HPDE6-E6E7 (cell line): ENCODE data around the gene KCNK17.
"Not testable (repeated sequence)": the region's sequence is repeated elsewhere in the genome, so short reads cannot be mapped to it uniquely, and the experiment has no call there.

Experiments
- DNase-seq: peaks from one replicate; pipeline ENCODE4 v3.0.0; 2011; ENCODE audit warnings: missing footprints; ENCODE audit errors: extremely low spot score

KCNK17 gene

DNA sequence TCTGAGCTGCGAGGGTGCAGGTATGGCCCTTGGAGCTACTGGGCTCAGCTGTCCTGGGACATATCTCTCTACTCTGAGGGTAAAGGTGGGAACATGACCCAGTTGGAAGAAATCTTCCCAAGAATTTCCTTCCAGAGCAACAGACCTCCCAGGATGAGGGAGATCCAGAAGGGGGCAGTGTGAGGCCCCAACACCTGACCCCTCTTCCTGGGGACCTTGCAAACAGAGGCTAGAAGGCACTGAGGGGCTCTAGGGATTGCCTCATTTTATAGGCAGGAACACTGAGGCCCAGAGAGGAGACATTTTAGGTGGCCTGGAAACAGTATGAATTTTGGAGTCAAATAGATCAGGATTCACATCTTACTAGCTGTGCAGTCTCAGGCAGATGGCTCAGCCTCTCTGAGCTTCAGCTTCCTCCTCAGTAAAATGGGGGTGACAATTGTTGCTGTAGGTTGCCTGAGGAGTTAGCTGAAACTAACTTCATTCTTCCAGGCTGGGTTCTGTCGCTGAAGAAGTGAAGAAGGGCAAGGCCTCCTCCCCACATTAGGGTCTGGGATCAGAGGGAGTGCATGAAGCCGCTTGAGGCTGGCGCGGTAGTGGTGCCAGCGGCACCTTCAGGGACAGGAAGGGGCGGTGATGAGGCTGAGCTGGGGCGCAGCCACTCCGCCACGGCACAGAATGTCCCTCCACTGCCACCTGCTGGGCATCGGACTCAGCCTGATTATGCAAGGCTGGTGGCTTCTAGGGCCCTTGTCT, 11.4 kb downstream of the KCNK17 start:
- DNase-seq: peak; percentile 90

DNA sequence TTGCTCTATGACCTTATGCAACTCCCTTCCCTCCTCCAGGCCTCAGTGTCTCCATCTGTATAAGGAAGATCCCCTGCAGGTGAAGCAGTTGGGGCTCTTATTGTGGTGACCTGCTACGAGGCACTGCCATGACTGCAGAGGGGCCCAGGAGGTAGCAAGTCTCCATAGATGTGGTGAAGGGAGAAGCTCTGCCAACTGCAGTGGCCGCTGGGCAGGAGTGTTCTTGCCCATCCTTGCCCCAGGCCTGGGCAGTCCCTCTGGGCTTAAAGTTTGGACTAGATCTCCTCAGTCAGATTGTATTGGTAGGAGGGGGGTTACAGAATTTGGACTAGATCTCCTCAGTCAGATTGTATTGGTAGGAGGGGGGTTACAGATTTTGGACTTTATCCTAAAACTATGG, 12.2 kb downstream of the KCNK17 start:
- DNase-seq: no peak

DNA sequence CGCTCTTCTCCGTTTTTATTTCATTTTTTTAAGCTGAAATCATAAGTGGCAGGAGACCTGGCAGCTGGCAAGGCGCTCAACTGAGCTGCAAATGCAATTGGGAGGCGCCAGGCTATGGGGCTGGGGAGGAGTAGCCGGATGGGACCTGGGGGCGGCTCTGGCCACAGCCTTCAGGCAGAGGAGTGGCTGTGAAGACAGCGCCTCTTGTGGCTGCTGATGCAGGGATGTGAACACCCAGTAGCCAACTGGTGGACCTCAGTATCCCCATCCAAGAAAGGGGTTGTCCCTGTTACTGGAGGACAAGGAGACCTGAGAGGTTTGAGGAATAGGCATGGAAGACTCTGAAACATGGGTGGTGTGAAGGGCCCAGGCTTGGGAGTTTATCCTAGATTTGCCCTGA, 12.6 kb downstream of the KCNK17 start:
- DNase-seq: peak; percentile 25

DNA sequence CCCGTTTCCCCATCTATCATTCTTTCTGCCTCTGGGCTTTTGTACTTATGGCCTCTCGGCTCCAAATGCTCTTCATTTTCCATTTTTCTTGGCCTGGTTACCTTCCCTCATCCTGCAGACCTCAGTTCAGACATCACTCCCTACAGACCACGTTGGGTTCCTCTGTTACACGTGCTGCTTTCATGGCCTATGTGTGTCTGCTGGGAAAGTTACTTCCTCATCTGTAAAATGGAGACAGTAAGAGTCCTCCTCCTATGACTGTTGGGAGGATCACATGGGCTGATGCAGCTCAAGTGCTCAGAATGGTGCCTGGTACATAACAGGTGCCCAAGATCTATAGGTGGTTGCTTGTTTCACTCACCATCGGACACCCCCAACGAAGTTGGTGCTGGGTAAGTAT, 13.5 kb downstream of the KCNK17 start:
- no peak for DNase-seq

DNA sequence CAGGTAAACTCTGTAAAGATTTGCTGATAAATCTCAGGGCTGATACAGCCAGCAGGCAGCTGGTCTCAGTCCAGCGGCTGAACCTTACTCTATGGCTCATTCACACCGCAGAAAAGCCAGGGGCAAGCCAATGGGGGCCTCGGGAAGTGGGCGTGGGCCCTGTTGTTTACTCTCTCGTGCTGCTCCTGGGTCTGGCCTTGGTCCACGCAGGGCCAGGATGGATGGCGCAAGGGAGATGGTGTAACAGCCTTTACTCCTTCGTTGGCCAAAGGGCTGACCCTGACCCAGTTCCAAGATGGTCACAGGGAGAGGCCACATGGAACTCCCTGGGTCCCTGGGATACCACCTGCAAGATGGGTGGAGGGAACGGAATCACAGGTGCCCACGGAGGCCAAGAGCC, 16.2 kb downstream of the KCNK17 start:
- no peak for DNase-seq

DNA sequence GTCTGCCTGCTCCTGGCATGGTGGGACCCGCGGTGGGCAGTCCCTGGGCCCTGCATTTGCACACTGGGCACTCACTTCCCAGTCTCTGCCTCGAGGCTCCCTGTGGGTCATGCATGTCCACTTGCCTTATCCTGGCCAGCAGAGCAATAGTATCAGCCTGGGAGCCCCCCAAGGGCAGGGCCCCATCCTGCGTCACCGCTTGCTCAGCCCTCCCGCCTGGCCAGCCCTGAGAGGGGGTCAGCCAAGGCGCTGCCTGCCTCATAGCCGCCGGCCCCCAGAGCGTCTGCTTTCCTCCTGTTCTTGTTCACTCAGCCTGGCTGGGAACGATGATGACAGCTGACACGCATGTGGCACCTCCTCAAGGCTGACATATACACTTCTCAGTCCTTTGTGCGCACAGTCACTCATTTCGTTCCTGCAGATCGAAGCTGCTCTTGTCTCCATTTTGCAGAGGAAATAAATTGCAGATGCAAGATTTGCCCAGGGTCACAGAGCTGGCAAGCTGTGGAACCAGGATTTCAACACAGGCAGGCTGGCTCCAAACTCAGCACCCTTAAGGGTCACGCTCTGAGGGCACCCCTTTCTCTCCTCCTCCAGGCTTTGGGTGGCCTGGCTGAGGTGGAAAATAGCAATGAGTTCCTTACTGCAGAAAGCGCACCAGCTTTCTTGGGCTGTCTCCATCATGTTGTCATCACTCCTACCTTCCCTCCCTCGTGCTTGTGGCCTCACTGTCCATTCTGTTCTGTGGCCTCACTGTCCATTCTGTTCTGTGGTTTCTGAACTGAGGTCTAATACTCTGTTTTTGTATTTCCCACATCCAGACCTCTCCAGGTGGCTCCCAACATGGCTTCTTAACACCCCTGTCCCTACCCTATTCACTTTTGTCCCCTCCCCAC, 17.2 kb downstream of the KCNK17 start:
- DNase-seq: no peak

DNA sequence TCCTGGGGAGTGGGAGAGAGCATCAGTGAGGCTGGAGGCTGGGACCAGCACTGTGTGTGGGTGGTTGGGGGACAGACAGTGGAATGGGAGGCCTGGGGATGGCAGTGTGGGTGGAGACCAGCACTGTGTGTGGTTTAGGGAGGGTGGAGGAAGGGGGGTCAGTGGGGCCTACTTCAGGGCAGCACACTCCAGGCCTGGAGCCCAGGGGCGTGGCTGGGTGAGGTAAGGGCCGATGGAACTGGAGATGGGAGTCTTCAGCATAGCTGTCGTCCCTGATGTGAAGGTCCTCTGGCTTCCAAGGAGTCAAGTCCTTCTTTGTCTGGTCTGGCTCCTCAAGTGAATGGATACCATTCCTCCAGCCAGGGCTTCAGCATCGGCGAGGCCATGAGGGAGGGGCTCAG, 18.6 kb downstream of the KCNK17 start:
- DNase-seq: no peak

DNA sequence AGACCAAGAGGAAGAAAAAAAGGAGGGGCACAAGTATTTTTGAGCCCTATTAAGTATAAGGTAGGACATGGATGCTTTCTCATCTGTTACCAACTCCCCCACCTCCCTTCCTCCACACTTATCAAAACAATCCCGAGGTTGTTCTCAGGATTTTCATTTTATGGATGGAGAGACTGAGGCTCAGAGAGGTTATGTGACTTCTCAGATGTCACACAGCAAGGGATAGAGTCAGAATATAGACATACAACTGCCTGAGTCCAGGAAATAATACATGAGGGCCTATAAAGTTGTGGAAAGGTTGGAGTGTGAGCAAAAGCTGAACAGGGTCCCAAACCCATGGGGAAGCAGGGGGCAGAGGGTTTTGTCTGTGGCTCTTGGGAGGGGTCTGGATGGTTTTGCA, 19.3 kb downstream of the KCNK17 start:
- no peak for DNase-seq

DNA sequence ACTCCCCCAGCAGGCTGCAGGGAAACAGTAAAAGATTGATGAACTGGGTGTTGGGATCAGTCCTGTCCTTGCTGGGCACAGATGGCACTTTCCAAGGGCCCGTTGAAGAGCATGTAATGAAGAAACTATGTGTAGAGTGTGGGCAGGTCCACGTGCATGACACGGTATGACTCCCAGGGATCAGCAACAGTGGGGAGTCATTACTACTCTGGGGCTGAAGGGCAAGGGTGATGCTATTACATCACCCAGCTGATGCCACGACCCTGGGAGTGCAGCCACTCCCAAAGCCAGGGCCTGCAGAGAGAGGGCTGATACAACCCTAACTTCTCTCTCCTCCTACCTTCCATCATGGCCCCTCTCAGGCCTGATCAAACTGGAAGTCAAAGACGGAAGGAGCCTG, 20.1 kb downstream of the KCNK17 start:
- no peak for DNase-seq

DNA sequence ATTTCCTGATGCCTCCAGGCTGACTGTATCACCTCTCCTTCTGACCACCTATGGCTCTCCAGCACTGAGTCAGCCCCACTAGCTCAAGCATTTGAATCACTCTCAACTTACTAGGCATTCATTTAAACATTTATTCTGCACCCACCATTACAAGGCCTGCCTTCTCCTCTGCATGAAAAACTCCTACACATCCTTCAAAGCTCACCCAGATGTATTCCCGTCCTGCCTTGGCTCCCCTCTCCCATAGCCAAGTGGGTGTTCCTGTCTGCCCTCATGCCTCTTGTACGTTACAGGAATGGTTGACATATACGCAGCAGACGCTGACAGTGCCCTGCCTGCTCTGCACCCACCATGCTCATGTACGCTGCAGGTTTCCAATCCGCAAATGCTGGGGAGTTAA, 21.6 kb downstream of the KCNK17 start:
- no peak for DNase-seq

DNA sequence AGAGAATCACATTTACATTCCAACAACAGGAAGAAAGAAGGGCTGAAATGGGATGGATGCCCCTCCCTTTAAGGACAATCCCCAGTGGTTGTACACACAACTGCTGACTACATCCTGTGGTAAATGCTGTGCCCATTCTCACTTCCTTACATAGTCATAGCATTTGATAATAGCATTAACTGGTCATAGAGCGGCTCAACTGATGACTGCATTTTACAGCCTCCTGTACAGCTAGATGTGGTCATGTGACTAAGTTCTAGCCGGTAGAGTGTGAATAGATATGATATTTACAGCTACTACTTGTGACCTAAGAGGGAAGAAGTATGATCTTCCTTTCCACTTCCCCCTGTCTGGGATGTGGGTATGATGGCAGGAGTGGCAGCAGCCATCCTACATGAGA, 24.7 kb downstream of the KCNK17 start:
- no peak for DNase-seq

DNA sequence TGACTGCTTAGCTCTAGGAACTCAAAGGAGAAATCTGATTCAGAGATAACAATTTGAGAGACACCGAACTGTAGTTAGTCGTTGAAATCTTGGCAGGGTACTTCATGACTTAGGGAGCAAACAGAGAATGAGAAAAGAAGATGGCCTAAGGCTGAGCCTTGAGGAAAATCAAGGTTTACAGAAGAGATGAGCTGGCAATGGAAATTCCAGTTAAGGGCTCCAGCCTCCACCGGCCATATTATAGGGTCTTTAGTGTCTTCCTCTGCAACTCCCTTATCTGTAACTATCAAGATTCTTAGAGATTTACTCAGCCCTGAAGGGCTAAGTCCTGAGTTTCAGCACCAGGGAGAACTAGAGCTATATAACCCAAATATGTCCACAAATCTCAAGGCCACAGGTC, 26.6 kb downstream of the KCNK17 start:
- DNase-seq: no peak

DNA sequence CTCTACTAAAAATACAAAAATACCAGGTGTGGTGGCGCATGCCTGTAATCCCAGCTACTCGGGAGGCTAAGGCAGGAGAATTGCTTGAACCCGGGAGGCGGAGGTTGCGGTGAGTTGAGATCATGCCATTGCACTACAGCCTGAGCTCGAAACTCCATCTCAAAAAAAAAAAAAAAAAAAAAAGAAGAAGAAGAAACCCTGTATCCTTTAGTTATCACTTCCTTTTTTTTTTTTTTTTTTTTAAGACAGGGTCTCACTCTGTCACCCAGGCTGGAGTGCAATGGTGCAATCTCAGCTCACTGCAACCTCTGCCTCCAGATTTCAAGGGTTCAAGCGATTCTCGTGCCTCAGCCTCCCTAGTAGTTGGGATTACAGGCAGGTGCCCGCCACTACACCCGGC, 27.6 kb downstream of the KCNK17 start:
- DNase-seq: not testable (repeated sequence)

DNA sequence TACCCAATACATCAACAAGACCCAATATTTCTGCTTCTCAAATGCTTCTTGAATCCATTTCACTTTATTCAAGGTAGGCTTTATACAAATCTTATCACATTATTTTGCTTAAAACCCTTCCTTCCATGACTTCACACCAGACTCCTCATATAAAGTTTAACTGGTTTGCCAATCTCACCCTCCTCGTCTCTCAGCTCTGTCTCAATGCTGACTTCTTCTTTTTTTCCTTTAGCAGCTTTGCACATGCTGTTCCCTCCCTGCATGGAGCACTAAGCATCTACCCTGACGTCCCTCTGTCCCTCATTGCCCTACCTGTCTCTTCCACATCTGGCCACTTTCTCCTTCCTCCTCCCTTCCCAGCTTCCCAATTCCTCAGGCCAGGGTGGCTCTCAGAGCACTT, 31.4 kb downstream of the KCNK17 start:
- no peak for DNase-seq

DNA sequence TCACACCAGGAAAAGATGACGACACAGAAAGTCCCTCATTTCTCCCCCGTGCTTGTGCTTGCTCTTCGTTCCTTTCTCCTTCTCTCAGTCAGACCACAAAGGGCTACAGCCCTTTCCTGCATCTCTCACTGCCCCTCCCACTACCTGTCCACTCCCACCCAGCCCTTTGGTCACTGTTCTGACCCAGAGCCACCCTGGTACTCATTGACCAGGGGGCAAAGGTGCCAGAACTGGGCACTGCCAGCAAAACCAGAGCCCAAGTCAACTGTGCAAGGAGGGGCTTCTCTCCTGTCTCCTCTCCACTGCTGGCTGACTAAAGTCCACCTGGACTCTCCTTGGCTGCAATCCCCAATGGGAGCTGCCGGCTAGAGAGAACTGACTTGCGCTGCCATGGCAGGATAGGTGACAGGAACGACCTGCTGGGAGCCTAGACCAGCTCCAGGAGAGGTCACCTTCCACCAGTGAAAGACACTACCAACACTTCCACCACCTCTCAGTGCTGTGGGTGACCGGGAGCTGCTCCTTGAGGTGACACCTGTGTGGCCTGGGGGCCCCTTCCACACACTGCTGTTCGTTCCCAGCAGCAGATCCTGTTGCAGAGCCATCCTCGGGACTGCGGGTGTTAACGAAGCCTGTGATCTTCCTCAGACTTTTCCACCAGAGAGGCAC, 32.8 kb downstream of the KCNK17 start:
- no peak for DNase-seq

DNA sequence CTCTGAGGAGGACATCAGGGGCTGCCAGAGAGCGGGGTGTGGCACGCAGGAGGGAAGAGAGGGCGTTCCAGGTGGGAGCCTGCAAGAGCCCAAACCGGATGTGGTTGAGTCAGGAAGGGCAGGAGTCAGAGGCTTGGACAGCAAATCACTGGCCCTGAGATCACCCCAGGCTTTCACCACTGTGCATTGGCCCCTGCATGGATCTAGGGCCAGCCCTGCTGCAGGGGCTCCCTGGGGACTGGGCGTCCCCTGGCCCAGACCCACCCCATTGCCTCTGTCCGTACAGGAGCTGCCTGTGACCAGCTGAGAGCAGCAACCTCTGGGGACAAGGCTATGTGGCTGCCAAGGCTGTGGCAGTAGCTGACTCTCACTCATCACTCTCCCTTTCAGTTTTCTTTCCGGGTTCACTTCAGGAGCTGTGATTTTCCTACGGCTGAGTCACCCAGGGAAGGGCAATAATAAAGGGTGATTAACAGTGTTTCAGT, 33.9 kb downstream of the KCNK17 start:
- peak; percentile 89 for DNase-seq

DNA sequence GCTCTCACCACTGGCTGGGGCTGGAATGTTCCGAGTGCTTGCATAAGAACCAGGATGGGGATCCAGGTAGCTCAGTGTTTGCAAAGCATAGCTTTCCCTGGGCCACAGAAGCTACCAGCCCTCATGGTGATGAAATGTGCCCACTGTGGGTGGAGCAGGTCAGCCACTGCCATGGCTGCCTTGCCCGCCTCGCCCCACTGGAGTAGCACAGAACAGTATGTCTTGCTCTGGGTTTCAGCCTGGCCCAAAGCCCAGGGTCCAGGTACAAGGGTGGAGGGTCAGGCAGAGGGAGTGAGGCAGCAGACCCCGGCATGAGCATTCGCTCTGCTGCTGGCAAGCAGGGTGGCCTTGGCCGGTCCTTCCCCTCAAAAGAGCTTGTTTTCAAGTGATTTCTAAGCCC, 34.7 kb downstream of the KCNK17 start:
- DNase-seq: no peak

DNA sequence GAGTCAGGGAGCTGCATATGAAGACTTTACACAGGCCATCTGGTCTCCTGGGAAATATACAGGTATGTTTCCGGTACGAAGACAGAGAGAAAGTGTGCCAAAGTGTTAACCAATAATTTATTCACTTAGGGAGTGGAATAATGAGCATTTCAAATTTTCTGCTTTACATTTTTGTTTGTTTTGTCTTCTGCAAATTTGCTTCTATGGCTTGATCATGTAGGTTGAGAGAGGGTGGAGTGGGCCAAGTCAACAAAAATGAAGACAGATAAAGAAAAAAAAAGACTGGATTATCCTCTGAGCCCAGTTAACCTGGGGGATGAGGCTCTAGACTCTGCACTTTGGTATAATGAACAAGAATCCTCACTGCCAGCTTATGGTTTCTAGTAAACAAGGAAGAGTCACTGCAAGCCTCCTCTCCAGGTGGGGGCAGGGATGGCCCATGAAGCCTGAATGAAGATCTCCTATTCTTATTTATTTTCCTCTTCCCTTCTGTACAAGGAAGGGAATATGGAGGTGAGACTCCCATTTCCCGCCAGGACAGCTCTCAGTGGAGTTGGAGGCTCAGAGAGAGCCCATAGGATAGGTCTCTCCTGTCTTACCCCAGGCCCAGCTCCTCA, 37.7 kb downstream of the KCNK17 start:
- DNase-seq: no peak

DNA sequence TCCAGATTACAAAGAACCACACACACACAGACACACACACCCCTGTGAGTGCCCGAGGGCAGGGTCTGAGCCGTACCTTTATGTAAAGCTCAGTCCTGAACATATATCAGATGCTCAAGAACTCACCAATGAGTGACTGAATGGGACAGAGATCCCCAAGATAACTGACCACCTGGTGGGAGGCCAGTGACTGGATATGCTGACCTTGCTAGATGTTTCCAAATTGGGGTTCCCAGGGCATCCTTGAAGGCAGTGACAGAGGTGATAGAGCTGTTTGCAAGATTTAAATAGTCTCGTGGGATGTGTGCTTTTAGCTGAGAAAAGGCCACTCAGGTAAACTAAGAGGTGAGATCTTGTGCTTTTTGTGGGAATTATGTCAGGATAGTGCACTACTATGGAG, 39.3 kb downstream of the KCNK17 start:
- no peak for DNase-seq

DNA sequence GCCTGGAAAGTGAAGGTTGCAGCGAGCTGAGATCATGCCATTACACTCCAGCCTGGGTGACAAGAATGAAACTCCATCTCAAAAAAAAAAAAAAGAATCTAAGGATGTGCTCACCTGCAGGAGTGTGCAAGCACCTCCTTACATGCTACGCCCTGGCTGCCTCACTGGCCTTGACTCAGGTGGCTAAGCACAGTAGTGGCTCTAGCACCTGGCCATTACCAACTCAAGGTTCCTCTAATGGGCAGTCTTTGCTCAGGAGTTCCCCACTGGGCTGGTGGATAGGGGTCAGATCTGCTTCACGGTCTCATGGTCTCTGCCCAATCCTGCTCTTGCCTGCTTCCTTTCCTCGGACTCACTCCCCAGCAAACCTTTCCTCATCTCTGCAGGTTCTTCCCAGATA, 39.7 kb downstream of the KCNK17 start:
- DNase-seq: no peak

DNA sequence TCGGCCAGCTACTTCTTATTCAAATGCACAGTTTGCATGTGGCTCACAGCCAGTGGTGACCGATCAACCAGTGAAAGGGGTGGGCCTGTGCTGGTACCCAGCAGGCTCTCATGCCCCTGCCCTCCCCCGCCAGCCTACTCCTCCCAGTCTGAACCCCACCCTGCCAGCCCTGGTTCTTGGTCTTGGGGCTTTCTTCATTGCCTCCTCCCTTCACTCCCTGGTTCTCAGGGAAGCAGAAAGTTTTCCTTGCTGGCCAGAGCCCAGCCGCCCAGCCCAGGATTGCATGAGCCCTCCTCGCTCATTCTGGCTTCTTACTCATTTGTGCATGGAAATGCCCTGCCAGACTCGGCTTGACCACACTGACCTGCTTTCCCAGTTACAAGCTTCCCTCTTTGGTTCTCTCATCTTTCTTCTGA, 40.8 kb downstream of the KCNK17 start:
- no peak for DNase-seq

DNA sequence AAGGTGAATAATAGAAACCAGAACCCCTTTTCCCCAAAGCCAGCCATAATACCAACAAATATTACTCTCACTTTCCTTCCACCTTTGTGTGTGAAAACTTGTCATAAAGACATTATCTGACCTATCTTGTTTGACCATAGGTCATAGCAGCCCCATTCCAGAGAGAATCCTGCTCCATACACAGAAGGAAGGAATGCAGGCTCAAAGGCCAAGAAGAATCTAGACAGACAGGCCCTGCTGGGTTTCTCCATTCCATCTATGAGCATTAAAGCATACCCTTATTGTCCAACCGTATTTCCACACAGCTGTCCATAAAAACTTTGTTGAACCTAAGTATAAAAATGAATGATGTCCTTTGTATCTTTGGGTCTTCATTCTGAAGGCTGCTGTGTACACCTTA, 44.3 kb downstream of the KCNK17 start:
- no peak for DNase-seq
